HG03354 (cell line): ENCODE data around the gene WDFY4.

Source experiments
- ATAC-seq: cut with Tn5 transposase; IDR thresholded peaks from one replicate; pipeline ENCODE4 v1.9.1; 2021; ENCODE audit warnings: mild to moderate bottlenecking; ENCODE audit not compliant: unreplicated experiment, poor library complexity, severe bottlenecking

WDFY4 gene

GRCh38 chr10:48926255-48926654 lies 241.6 kb downstream of the WDFY4 start:
- ATAC-seq: no peak

- no peak for ATAC-seq
Measured at GRCh38 chr10:48926764-48927540, 242.3 kb downstream of the WDFY4 start.

- ATAC-seq: no peak
Measured at GRCh38 chr10:48929413-48929990, 244.8 kb downstream of the WDFY4 start.

- no peak for ATAC-seq
Measured at GRCh38 chr10:48931188-48931587, 246.5 kb downstream of the WDFY4 start.

GRCh38 chr10:48932831-48933664 lies 248.4 kb downstream of the WDFY4 start:
- ATAC-seq: no peak

GRCh38 chr10:48934672-48935501 lies 250.2 kb downstream of the WDFY4 start:
- no peak for ATAC-seq

GRCh38 chr10:48935577-48935976 lies 250.9 kb downstream of the WDFY4 start:
- ATAC-seq: no peak

- no peak for ATAC-seq
Measured at GRCh38 chr10:48937796-48938195, 253.1 kb downstream of the WDFY4 start.

- ATAC-seq: no peak
Measured at GRCh38 chr10:48938281-48938680, 253.6 kb downstream of the WDFY4 start.

GRCh38 chr10:48938990-48939536 lies 254.4 kb downstream of the WDFY4 start:
- no peak for ATAC-seq

- no peak for ATAC-seq
Measured at GRCh38 chr10:48939790-48940325, 255.2 kb downstream of the WDFY4 start, which contains the start of gene LRRC18. LRRC18 (minus strand) TSS chr10:48939840; CDS start chr10:48914155, 25,685 bp downstream.

GRCh38 chr10:48940372-48940771 lies 255.7 kb downstream of the WDFY4 start:
- no peak for ATAC-seq

GRCh38 chr10:48940958-48941357 lies 256.3 kb downstream of the WDFY4 start:
- no peak for ATAC-seq

- ATAC-seq: no peak
Measured at GRCh38 chr10:48941427-48942075, 256.9 kb downstream of the WDFY4 start.

- ATAC-seq: no peak
Measured at GRCh38 chr10:48943096-48943495, 258.4 kb downstream of the WDFY4 start.

GRCh38 chr10:48944171-48944570 lies 259.5 kb downstream of the WDFY4 start:
- ATAC-seq: no peak

- no peak for ATAC-seq
Measured at GRCh38 chr10:48945441-48946130, 260.9 kb downstream of the WDFY4 start.

GRCh38 chr10:48946332-48946731 lies 261.7 kb downstream of the WDFY4 start:
- ATAC-seq: no peak
